ENCODE measurements around the gene WDSUB1. TPM values are rescaled to one million over a fixed set of nuclear protein-coding genes. Genes with fewer than 3 reads are reported as not detected.

Gene WDSUB1
- total RNA-seq, 1 experiment from 2014 or later = 16.5 TPM

- no peak for TF ChIP-seq CTCF (IDR thresholded peaks at IDR 0.05; ENCODE audit: insufficient read depth in 1 of 2, low read depth in 1 of 2, low read length in 1 of 2, severe bottlenecking in 1 of 2, unreplicated experiment in 1 of 2)
- Mint-ChIP-seq H3K4me1 (ENCODE audit: low read depth, unreplicated experiment) (peaks cover 7% of the 10 kb centered on the region), H3K27me3 (ENCODE audit: insufficient read depth, unreplicated experiment) (no peaks in the 10 kb centered on the region), H3K4me3 (ENCODE audit: unreplicated experiment) (no peak overlapping the region), H3K9me3 (ENCODE audit: unreplicated experiment) (no peaks in the 10 kb centered on the region), H3K36me3 (ENCODE audit: insufficient read depth, unreplicated experiment) (peaks cover 15% of the 10 kb centered on the region), H3K27ac (ENCODE audit: unreplicated experiment) (peak overlapping the region; percentile 51)
- H3K4me3 ChIP-seq (ENCODE audit: low read depth, low read length) = no peak overlapping the region
- intact Hi-C loops (cut with micrococcal nuclease; ENCODE audit: unreplicated experiment) = no loop called here
- DNase-seq = no peak
- no peaks in the 10 kb centered on the region for H3K36me3 ChIP-seq (ENCODE audit: control insufficient read depth, insufficient read depth, low read length)
- no TSS peak for BruUV-seq (replicated peaks)
- CTCF ChIA-PET = no interaction called here
- peaks cover 9% of the 10 kb centered on the region for H3K4me1 ChIP-seq
- no peaks in the 10 kb centered on the region for H3K9me3 ChIP-seq
- POLR2A ChIA-PET = no interaction called here
- no peaks in the 10 kb centered on the region for H3K27me3 ChIP-seq (replicated peaks; ENCODE audit: control insufficient read depth, insufficient read depth, low read length)
These were observed 24.3 kb downstream of the WDSUB1 start for GRCh38 chr2:159262226-159262625.

- CTCF ChIA-PET = no interaction called here
- POLR2A ChIA-PET = no interaction called here
- Mint-ChIP-seq H3K27ac (ENCODE audit: unreplicated experiment) (no peak overlapping the region), H3K4me1 (ENCODE audit: low read depth, unreplicated experiment) (no peaks in the 10 kb centered on the region), H3K27me3 (ENCODE audit: insufficient read depth, unreplicated experiment) (no peaks in the 10 kb centered on the region), H3K9me3 (ENCODE audit: unreplicated experiment) (no peaks in the 10 kb centered on the region), H3K4me3 (ENCODE audit: unreplicated experiment) (no peak overlapping the region), H3K36me3 (ENCODE audit: insufficient read depth, unreplicated experiment) (peaks cover 6% of the 10 kb centered on the region)
- H3K9me3 ChIP-seq = no peaks in the 10 kb centered on the region
- H3K27me3 ChIP-seq (replicated peaks; ENCODE audit: control insufficient read depth, insufficient read depth, low read length) = no peaks in the 10 kb centered on the region
- no peak for TF ChIP-seq CTCF (IDR thresholded peaks at IDR 0.05; ENCODE audit: insufficient read depth in 1 of 2, low read depth in 1 of 2, low read length in 1 of 2, severe bottlenecking in 1 of 2, unreplicated experiment in 1 of 2)
- no peak for DNase-seq
- H3K4me3 ChIP-seq (ENCODE audit: low read depth, low read length) = no peak overlapping the region
- no peaks in the 10 kb centered on the region for H3K36me3 ChIP-seq (ENCODE audit: control insufficient read depth, insufficient read depth, low read length)
- no TSS peak for BruUV-seq (replicated peaks)
- intact Hi-C loops (cut with micrococcal nuclease; ENCODE audit: unreplicated experiment) = no loop called here
- no peaks in the 10 kb centered on the region for H3K4me1 ChIP-seq
These were observed 30.3 kb downstream of the WDSUB1 start for GRCh38 chr2:159256159-159256558.

GRCh38 chr2:159252905-159253304 lies 33.6 kb downstream of the WDSUB1 start:
- TF ChIP-seq CTCF (IDR thresholded peaks at IDR 0.05; ENCODE audit: insufficient read depth in 1 of 2, low read depth in 1 of 2, low read length in 1 of 2, severe bottlenecking in 1 of 2, unreplicated experiment in 1 of 2) = no peak
- POLR2A ChIA-PET = no interaction called here
- BruUV-seq (replicated peaks) = no TSS peak

More at GRCh38 chr2:159252905-159253304, 33.6 kb downstream of the WDSUB1 start:
- no peaks in the 10 kb centered on the region for H3K27me3 ChIP-seq (replicated peaks; ENCODE audit: control insufficient read depth, insufficient read depth, low read length)
- Mint-ChIP-seq H3K27me3 (ENCODE audit: insufficient read depth, unreplicated experiment) (no peaks in the 10 kb centered on the region), H3K36me3 (ENCODE audit: insufficient read depth, unreplicated experiment) (peaks cover 12% of the 10 kb centered on the region), H3K4me3 (ENCODE audit: unreplicated experiment) (no peak overlapping the region), H3K27ac (ENCODE audit: unreplicated experiment) (no peak overlapping the region), H3K9me3 (ENCODE audit: unreplicated experiment) (no peaks in the 10 kb centered on the region), H3K4me1 (ENCODE audit: low read depth, unreplicated experiment) (no peaks in the 10 kb centered on the region)
- no peak overlapping the region for H3K4me3 ChIP-seq (ENCODE audit: low read depth, low read length)
- no peaks in the 10 kb centered on the region for H3K9me3 ChIP-seq
- intact Hi-C loops (cut with micrococcal nuclease; ENCODE audit: unreplicated experiment) = no loop called here
- no peak for DNase-seq
- no peaks in the 10 kb centered on the region for H3K4me1 ChIP-seq
- CTCF ChIA-PET = no interaction called here
- no peaks in the 10 kb centered on the region for H3K36me3 ChIP-seq (ENCODE audit: control insufficient read depth, insufficient read depth, low read length)

Data from Caco-2 (cell line).